Measurements from ENCODE around the gene TEFM. TPM values are rescaled to one million over a fixed set of nuclear protein-coding genes. Genes with fewer than 3 reads are reported as not detected.
A peak's percentile ranks its signal among the peaks of the same experiment; 100 is the strongest.

The TEFM gene
- total and polyA plus RNA-seq, 2 experiments from 2014 or later, result 8.1 to 24.7 TPM

DNA sequence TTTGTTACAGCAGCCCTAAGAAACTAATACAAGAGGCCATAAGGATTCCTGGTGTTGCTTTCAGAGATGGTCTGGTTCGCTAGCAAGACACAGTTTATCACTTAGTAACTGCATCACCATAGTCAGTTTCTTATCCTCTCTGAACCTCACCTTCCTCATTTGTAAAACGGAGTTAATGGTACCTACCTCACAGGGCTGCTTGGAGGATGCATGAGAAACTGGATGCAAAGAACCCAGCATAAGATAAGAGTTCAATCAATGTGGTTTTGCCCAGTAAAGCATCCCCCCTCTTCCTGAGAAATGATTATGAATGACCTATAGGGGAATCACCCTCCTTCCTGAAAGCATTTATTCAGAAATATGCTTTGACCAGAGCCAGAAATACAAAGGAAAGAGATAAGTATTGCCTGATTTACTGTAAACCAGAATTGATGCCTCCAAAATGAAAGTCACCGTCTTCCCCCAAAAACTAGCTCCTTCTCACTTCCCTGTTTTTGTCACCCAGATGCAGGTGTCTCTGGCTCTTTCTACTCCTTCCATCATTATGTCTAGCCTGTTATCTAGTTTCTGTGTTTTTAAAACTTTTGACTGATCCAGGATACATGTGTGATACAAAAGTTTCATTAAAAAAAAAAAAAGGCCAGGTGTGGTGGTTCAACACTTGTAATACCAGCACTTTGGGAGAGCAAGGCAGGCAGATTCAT, 2.8 kb upstream of the TEFM start:
- no peak for DNase-seq
- no peaks in the 10 kb centered on the region for H3K9me3 ChIP-seq (ENCODE audit: low read depth)
- no peaks in the 10 kb centered on the region for H3K36me3 ChIP-seq (ENCODE audit: low read depth)
- H3K27me3 ChIP-seq (replicated peaks; ENCODE audit: insufficient read depth), result no peaks in the 10 kb centered on the region
- H2AFZ ChIP-seq, result no peak overlapping the region
- no peak overlapping the region for H3K4me2 ChIP-seq (ENCODE audit: unreplicated experiment)
- peaks cover 35% of the 10 kb centered on the region for H3K79me2 ChIP-seq (ENCODE audit: insufficient read depth)
- in situ Hi-C loops (cut with MboI), result no loop called here
- no peaks in the 10 kb centered on the region for H4K20me1 ChIP-seq (ENCODE audit: insufficient read depth)
- peaks cover 7% of the 10 kb centered on the region for H3K4me1 ChIP-seq (ENCODE audit: insufficient read depth)
- no peak overlapping the region for H3K9ac ChIP-seq
- WGBS, 2 experiments (ENCODE audit: low coverage in 1 of 2, low lambda C conversion rate in 2 of 2, missing lambda C conversion rate in 2 of 2), result 85 to 86% methylated on average over 3 of the region's 3 CpGs
- no peaks in the 10 kb centered on the region for H3K9me2 ChIP-seq (ENCODE audit: insufficient read depth)
- no peak for TF ChIP-seq EZH2phosphoT487 (IDR thresholded peaks at IDR 0.05; ENCODE audit: insufficient read depth, low read depth)
- no peak for TF ChIP-seq EZH2 (IDR thresholded peaks at IDR 0.05; ENCODE audit: insufficient read depth, poor library complexity, severe bottlenecking)
- no peak overlapping the region for H3K27ac ChIP-seq
- H3F3A ChIP-seq (ENCODE audit: insufficient read depth), result no peaks in the 10 kb centered on the region
- H3K4me3 ChIP-seq, result no peak overlapping the region

DNA sequence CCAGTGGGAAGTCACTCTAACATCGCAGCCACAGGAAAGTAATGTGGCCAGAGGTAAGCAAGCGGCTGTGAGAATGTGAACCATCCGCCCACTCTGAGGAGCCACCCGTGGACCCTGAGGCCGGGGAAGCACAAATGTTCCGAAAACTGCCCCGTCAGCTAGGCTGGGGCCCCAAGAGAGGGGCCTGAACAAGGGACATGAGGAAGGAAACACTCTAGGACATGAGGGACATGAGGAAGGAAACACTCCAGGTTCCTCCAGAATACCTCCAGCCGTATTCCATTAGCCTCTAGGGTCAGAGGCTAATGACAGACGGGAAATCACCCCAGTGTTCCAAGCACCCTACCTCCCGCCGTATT, 317 bp downstream of the TEFM start:
- TF ChIP-seq EZH2 (IDR thresholded peaks at IDR 0.05; ENCODE audit: insufficient read depth, poor library complexity, severe bottlenecking) (no peak), EZH2phosphoT487 (IDR thresholded peaks at IDR 0.05; ENCODE audit: insufficient read depth, low read depth) (no peak)
- DNase-seq, result peak; percentile 55
- Histone ChIP-seq H2AFZ (peak overlapping the region; percentile 100), H3K27ac (peak overlapping the region; percentile 81), H3K9me3 (ENCODE audit: low read depth) (no peaks in the 10 kb centered on the region), H3K79me2 (ENCODE audit: insufficient read depth) (peaks cover 66% of the 10 kb centered on the region), H3K36me3 (ENCODE audit: low read depth) (peaks cover 5% of the 10 kb centered on the region; the same call in 1 of the 2 replicates), H4K20me1 (ENCODE audit: insufficient read depth) (no peaks in the 10 kb centered on the region), H3K4me3 (peak overlapping the region; percentile 100), H3K4me1 (ENCODE audit: insufficient read depth) (peaks cover 7% of the 10 kb centered on the region), H3K9ac (peak overlapping the region; percentile 96), H3F3A (ENCODE audit: insufficient read depth) (no peaks in the 10 kb centered on the region), H3K27me3 (replicated peaks; ENCODE audit: insufficient read depth) (no peaks in the 10 kb centered on the region), H3K9me2 (ENCODE audit: insufficient read depth) (no peaks in the 10 kb centered on the region), H3K4me2 (ENCODE audit: unreplicated experiment) (peak overlapping the region; percentile 100)
- in situ Hi-C loops (cut with MboI), result no loop called here
- WGBS, 2 experiments (ENCODE audit: low coverage in 1 of 2, low lambda C conversion rate in 2 of 2, missing lambda C conversion rate in 2 of 2), result 1 to 2% methylated on average over 11 of the region's 11 CpGs

DNA sequence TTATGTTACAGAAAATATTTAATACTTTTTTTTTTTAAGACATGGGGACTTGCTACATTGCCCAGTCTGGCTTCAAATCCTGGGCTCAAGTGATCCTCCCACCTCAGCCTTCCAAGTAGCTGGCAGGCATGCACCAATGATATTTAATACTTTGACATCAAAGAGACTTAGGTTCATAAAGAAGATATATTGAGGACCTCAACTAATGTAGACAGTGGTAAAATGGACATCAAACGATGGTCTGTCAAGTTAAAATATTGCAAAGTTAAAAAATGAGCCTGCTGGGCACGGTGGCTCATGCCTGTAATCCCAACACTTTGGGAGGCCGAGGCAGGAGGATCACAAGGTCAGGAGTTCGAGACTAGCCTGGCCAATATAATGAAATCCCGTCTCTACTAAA, 8.7 kb downstream of the TEFM start:
- Histone ChIP-seq H3K27me3 (replicated peaks; ENCODE audit: insufficient read depth) (no peaks in the 10 kb centered on the region), H3K9me2 (ENCODE audit: insufficient read depth) (no peaks in the 10 kb centered on the region), H3F3A (ENCODE audit: insufficient read depth) (peaks cover 7% of the 10 kb centered on the region), H3K79me2 (ENCODE audit: insufficient read depth) (peaks cover 18% of the 10 kb centered on the region), H3K4me2 (ENCODE audit: unreplicated experiment) (no peak overlapping the region), H3K9ac (no peak overlapping the region), H3K4me1 (ENCODE audit: insufficient read depth) (no peaks in the 10 kb centered on the region), H4K20me1 (ENCODE audit: insufficient read depth) (no peaks in the 10 kb centered on the region), H2AFZ (no peak overlapping the region), H3K9me3 (ENCODE audit: low read depth) (no peaks in the 10 kb centered on the region), H3K27ac (no peak overlapping the region), H3K4me3 (no peak overlapping the region), H3K36me3 (ENCODE audit: low read depth) (peaks cover 13% of the 10 kb centered on the region)
- WGBS, 2 experiments (ENCODE audit: low coverage in 1 of 2, low lambda C conversion rate in 2 of 2, missing lambda C conversion rate in 2 of 2), result 96 to 97% methylated on average over 5 of the region's 5 CpGs
- DNase-seq, result no peak
- in situ Hi-C loops (cut with MboI), result no loop called here
- no peak for TF ChIP-seq EZH2phosphoT487 (IDR thresholded peaks at IDR 0.05; ENCODE audit: insufficient read depth, low read depth)
- TF ChIP-seq EZH2 (IDR thresholded peaks at IDR 0.05; ENCODE audit: insufficient read depth, poor library complexity, severe bottlenecking), result no peak

DNA sequence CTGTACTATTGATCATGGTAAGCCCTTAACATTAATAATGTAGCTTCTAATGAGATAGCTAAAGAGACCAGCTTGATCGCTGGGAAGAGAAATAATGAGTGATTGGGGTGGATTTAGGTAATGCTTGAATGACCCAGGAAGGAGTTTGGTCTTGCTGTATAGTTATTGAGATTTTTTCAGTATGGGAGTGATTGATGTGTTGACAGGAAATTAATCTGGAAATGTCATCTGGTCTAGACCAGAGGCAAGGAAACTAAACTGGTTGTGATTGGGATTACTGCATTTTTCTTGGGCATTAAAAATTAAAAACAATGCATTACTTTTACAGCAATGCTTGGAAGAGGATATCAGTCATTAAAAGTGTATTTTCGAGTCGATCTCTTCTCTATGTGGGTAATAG, 11.8 kb downstream of the TEFM start:
- no peaks in the 10 kb centered on the region for H4K20me1 ChIP-seq (ENCODE audit: insufficient read depth)
- no peak overlapping the region for H3K9ac ChIP-seq
- DNase-seq, result no peak
- TF ChIP-seq EZH2phosphoT487 (IDR thresholded peaks at IDR 0.05; ENCODE audit: insufficient read depth, low read depth) (no peak), EZH2 (IDR thresholded peaks at IDR 0.05; ENCODE audit: insufficient read depth, poor library complexity, severe bottlenecking) (no peak)
- in situ Hi-C loops (cut with MboI), result no loop called here
- H2AFZ ChIP-seq, result no peak overlapping the region
- peaks cover 3% of the 10 kb centered on the region for H3K36me3 ChIP-seq (ENCODE audit: low read depth)
- H3K9me3 ChIP-seq (ENCODE audit: low read depth), result no peaks in the 10 kb centered on the region
- H3K27ac ChIP-seq, result no peak overlapping the region
- 97 to 100% methylated on average over 3 of the region's 3 CpGs for WGBS, 2 experiments (ENCODE audit: low coverage in 1 of 2, low lambda C conversion rate in 2 of 2, missing lambda C conversion rate in 2 of 2)
- H3K27me3 ChIP-seq (replicated peaks; ENCODE audit: insufficient read depth), result no peaks in the 10 kb centered on the region
- H3K4me3 ChIP-seq, result no peak overlapping the region
- no peak overlapping the region for H3K4me2 ChIP-seq (ENCODE audit: unreplicated experiment)
- H3K79me2 ChIP-seq (ENCODE audit: insufficient read depth), result no peaks in the 10 kb centered on the region
- no peaks in the 10 kb centered on the region for H3K4me1 ChIP-seq (ENCODE audit: insufficient read depth)
- H3K9me2 ChIP-seq (ENCODE audit: insufficient read depth), result no peaks in the 10 kb centered on the region
- H3F3A ChIP-seq (ENCODE audit: insufficient read depth), result peaks cover 7% of the 10 kb centered on the region

All from GM23248 (cell line).